RWPE2 (cell line): ENCODE data around the gene UROC1.

Experiments used
- ATAC-seq: fragments of 200-7000 bp; cut with Tn5 transposase; 3 replicates; pipeline ENCODE4 v1.9.1; 2021; ENCODE audit warnings: low read depth
- DNase-seq: peaks from one replicate; pipeline ENCODE4 v3.0.0-alpha.2; 2020; ENCODE audit warnings: low spot score
- H3K27ac ChIP-seq: fragments of 450-650 bp; 2 replicates; pipeline ENCODE4 v1.5.1; 2017; ENCODE audit warnings: mild to moderate bottlenecking; ENCODE audit not compliant: poor library complexity, severe bottlenecking
- H3K27me3 ChIP-seq: fragments of 250-450 bp; sonication (Bioruptor Pico); 2 replicates; pipeline ENCODE4 v1.5.1; 2021; ENCODE audit warnings: mild to moderate bottlenecking, moderate library complexity; ENCODE audit not compliant: insufficient read depth, poor library complexity, severe bottlenecking
- H3K36me3 ChIP-seq: fragments of 250-450 bp; sonication (Bioruptor Pico); 2 replicates; pipeline ENCODE4 v1.5.1; 2020; ENCODE audit warnings: low read depth, mild to moderate bottlenecking, moderate library complexity
- H3K4me1 ChIP-seq: fragments of 250-450 bp; sonication (Bioruptor Pico); 2 replicates; pipeline ENCODE4 v1.5.1; 2021; ENCODE audit warnings: mild to moderate bottlenecking, moderate library complexity; ENCODE audit not compliant: insufficient read depth, poor library complexity, severe bottlenecking
- H3K4me3 ChIP-seq: fragments of 250-450 bp; sonication (Bioruptor Pico); 2 replicates; pipeline ENCODE4 v1.5.1; 2021; ENCODE audit warnings: mild to moderate bottlenecking, moderate library complexity; ENCODE audit not compliant: severe bottlenecking
- H3K9me3 ChIP-seq: fragments of 250-450 bp; sonication (Bioruptor Pico); 2 replicates; pipeline ENCODE4 v1.5.1; 2021; ENCODE audit warnings: mild to moderate bottlenecking, moderate library complexity; ENCODE audit not compliant: severe bottlenecking
- TF ChIP-seq, protein P1 (sequence below): fragments of 450-650 bp; IDR thresholded peaks from one replicate; pipeline ENCODE4 v1.5.1; 2017; ENCODE audit warnings: mild to moderate bottlenecking, moderate library complexity; ENCODE audit not compliant: poor library complexity, severe bottlenecking

Gene UROC1

GRCh38 chr3:126528419-126528799 lies 10.8 kb upstream of the UROC1 start:
- DNase-seq (no peak), ATAC-seq (no peak)
- Histone ChIP-seq H3K4me1 (no peaks in the 10 kb centered on the region), H3K4me3 (no peak overlapping the region), H3K36me3 (no peaks in the 10 kb centered on the region), H3K9me3 (no peaks in the 10 kb centered on the region), H3K27ac (no peak overlapping the region), H3K27me3 (peaks cover 21% of the 10 kb centered on the region)
- TF ChIP-seq, protein P1, sequence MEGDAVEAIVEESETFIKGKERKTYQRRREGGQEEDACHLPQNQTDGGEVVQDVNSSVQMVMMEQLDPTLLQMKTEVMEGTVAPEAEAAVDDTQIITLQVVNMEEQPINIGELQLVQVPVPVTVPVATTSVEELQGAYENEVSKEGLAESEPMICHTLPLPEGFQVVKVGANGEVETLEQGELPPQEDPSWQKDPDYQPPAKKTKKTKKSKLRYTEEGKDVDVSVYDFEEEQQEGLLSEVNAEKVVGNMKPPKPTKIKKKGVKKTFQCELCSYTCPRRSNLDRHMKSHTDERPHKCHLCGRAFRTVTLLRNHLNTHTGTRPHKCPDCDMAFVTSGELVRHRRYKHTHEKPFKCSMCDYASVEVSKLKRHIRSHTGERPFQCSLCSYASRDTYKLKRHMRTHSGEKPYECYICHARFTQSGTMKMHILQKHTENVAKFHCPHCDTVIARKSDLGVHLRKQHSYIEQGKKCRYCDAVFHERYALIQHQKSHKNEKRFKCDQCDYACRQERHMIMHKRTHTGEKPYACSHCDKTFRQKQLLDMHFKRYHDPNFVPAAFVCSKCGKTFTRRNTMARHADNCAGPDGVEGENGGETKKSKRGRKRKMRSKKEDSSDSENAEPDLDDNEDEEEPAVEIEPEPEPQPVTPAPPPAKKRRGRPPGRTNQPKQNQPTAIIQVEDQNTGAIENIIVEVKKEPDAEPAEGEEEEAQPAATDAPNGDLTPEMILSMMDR = no peak

- TF ChIP-seq, protein P1 = no peak
- Histone ChIP-seq H3K4me3 (no peak overlapping the region), H3K36me3 (no peaks in the 10 kb centered on the region), H3K9me3 (no peaks in the 10 kb centered on the region), H3K4me1 (no peaks in the 10 kb centered on the region), H3K27ac (no peak overlapping the region), H3K27me3 (peaks cover 21% of the 10 kb centered on the region)
- no peak for ATAC-seq
- DNase-seq = no peak
These were observed 10.1 kb upstream of the UROC1 start for GRCh38 chr3:126527455-126528211.

GRCh38 chr3:126527006-126527405 lies 9.4 kb upstream of the UROC1 start:
- Histone ChIP-seq H3K27ac (no peak overlapping the region), H3K9me3 (no peaks in the 10 kb centered on the region), H3K27me3 (peaks cover 18% of the 10 kb centered on the region), H3K36me3 (no peaks in the 10 kb centered on the region), H3K4me3 (no peak overlapping the region), H3K4me1 (no peaks in the 10 kb centered on the region)
- DNase-seq (no peak), ATAC-seq (no peak)
- TF ChIP-seq, protein P1 = no peak

DNA sequence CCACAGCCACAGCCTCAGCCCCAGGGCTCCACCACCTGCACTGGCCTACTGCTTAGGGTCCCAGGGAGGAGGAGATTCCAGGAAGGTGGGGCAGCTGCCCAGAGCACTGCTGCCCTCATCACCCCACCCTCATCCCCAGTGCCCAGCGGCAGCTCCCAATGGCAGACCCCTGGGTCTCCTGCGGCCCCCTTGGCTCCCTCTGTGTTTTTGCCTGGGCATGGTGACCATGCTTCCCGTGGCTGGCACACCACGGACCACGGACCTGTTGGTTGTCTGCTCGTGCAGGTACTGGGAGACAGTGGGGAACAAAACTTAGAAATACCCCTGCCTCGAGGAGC lies 9.1 kb upstream of the UROC1 start:
- DNase-seq = no peak
- Histone ChIP-seq H3K27ac (no peak overlapping the region), H3K9me3 (no peaks in the 10 kb centered on the region), H3K4me1 (no peaks in the 10 kb centered on the region), H3K27me3 (peaks cover 17% of the 10 kb centered on the region), H3K4me3 (no peak overlapping the region), H3K36me3 (no peaks in the 10 kb centered on the region)
- TF ChIP-seq, protein P1 = no peak
- no peak for ATAC-seq
